Glomerular visceral epithelial cell (primary cell): Measurements from ENCODE around the gene NECTIN2.

Experiments used
- DNase-seq: peaks from one replicate; pipeline ENCODE4 v3.0.0-alpha.2; 2016; ENCODE audit errors: extremely low spot score

The NECTIN2 gene

GRCh38 chr19:44845612-44846454 lies at the start of gene NECTIN2:
Gene NECTIN2 (plus strand): TSS chr19:44846297. CDS start chr19:44846526, 229 bp downstream.
- DNase-seq, result peak; percentile 100

- DNase-seq, result no peak
Measured at GRCh38 chr19:44796701-44797115, 49.4 kb upstream of the NECTIN2 start.

- no peak for DNase-seq
Measured at GRCh38 chr19:44799627-44800346, 46.3 kb upstream of the NECTIN2 start.

GRCh38 chr19:44800461-44800860 lies 45.6 kb upstream of the NECTIN2 start:
- peak; percentile 79 for DNase-seq

GRCh38 chr19:44803442-44804428 lies 42.4 kb upstream of the NECTIN2 start:
- DNase-seq, result no peak

GRCh38 chr19:44806291-44806690 lies 39.8 kb upstream of the NECTIN2 start:
- no peak for DNase-seq

GRCh38 chr19:44807162-44807561 lies 38.9 kb upstream of the NECTIN2 start:
- peak; percentile 34 for DNase-seq

GRCh38 chr19:44807652-44808462 lies 38.2 kb upstream of the NECTIN2 start:
- DNase-seq, result peak; percentile 80

GRCh38 chr19:44808463-44809371 lies 37.4 kb upstream of the NECTIN2 start, which contains the start of gene BCAM:
Gene BCAM (plus strand): TSS chr19:44809103. CDS start chr19:44809125, 22 bp downstream.
- DNase-seq, result peak; percentile 87

- DNase-seq, result no peak
Measured at GRCh38 chr19:44809577-44810233, 36.4 kb upstream of the NECTIN2 start.

GRCh38 chr19:44810234-44811121 lies 35.6 kb upstream of the NECTIN2 start:
- DNase-seq, result no peak

- DNase-seq, result no peak
Measured at GRCh38 chr19:44811122-44811419, 35.0 kb upstream of the NECTIN2 start.

- DNase-seq, result no peak
Measured at GRCh38 chr19:44812142-44812718, 33.9 kb upstream of the NECTIN2 start.

GRCh38 chr19:44813070-44813840 lies 32.8 kb upstream of the NECTIN2 start:
- no peak for DNase-seq

- DNase-seq, result no peak
Measured at GRCh38 chr19:44813841-44814470, 32.1 kb upstream of the NECTIN2 start.

GRCh38 chr19:44814517-44814916 lies 31.6 kb upstream of the NECTIN2 start:
- no peak for DNase-seq

GRCh38 chr19:44816301-44816700 lies 29.8 kb upstream of the NECTIN2 start:
- no peak for DNase-seq
